Activated T-cell treated with anti-CD3 and anti-CD28 coated beads for 48 hours (primary cell): ENCODE results near the gene SOX14.

Source experiments
- DNase-seq: peaks from one replicate; pipeline ENCODE4 v3.0.0-alpha.2; 2020; ENCODE audit warnings: low read depth

The SOX14 gene

GRCh38 chr3:137768361-137769321, 4.5 kb downstream of the SOX14 start:
- no peak for DNase-seq

GRCh38 chr3:137769322-137770065, 5.4 kb downstream of the SOX14 start:
- no peak for DNase-seq

- no peak for DNase-seq
These were observed 6.1 kb downstream of the SOX14 start for GRCh38 chr3:137770066-137770834.

GRCh38 chr3:137770835-137771399, 6.8 kb downstream of the SOX14 start:
- DNase-seq, result no peak

GRCh38 chr3:137771401-137772213, 7.5 kb downstream of the SOX14 start:
- DNase-seq, result no peak

- no peak for DNase-seq
These were observed 8.3 kb downstream of the SOX14 start for GRCh38 chr3:137772214-137772955.

GRCh38 chr3:137778941-137779340, 14.8 kb downstream of the SOX14 start:
- no peak for DNase-seq

GRCh38 chr3:137787529-137787928, 23.4 kb downstream of the SOX14 start:
- DNase-seq, result no peak

- no peak for DNase-seq
These were observed 25.1 kb downstream of the SOX14 start for GRCh38 chr3:137789236-137789635.

GRCh38 chr3:137792626-137793271, 28.6 kb downstream of the SOX14 start:
- DNase-seq, result no peak

- no peak for DNase-seq
These were observed 32.9 kb downstream of the SOX14 start for GRCh38 chr3:137796993-137797392.

GRCh38 chr3:137803215-137803614, 39.1 kb downstream of the SOX14 start:
- no peak for DNase-seq

- no peak for DNase-seq
These were observed 43.9 kb downstream of the SOX14 start for GRCh38 chr3:137807998-137808397.

- no peak for DNase-seq
These were observed 45.4 kb downstream of the SOX14 start for GRCh38 chr3:137809509-137809908.

- DNase-seq, result no peak
These were observed 47.9 kb downstream of the SOX14 start for GRCh38 chr3:137812023-137812422.

- DNase-seq, result no peak
These were observed 51.1 kb downstream of the SOX14 start for GRCh38 chr3:137815251-137815650.
